Measurements from ENCODE around the gene MAP3K19.
"Not testable (repeated sequence)": the region's sequence is repeated elsewhere in the genome, so short reads cannot be mapped to it uniquely, and the experiment has no call there.

The MAP3K19 gene

DNA sequence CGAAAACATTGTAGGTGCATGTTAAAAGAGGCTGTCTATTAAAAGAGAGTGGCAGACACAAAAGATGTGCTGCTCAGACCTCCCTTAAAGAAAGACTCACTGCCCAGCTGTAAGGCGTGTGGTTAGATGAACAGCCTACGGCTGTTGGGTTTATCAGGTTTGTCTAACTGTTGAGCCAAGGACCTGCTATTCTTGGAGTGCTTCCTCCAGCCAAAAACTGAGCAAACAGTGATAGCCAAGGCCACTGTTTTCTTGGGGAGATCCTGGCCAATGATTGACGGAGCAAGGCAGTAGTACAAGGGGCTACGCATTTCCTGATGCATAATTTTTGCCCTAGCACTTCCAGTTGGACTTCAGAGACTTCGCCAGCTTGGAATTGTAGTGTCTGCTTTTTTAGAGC, 3.4 kb upstream of the MAP3K19 start:
- no peak for DNase-seq (ENCODE audit: low read depth)

DNA sequence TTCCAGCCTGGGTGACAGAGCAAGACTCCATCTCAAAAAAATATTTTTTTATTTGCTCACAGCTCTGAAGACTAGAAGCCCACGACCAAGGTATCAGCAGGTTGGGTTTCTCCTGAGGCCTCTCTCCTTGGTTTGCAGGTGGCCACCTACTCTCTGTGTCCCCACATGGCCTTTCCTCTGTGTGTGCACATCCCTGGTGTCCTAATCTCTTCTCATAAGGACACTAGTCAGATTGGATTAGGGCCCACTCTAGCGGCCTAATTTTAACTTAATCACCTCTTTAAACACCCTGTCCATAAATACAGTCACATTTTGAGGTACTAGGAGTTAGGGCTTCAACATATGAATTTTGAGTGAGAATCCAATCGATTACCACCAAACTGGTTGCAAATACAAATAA, 2.9 kb upstream of the MAP3K19 start:
- no peak for DNase-seq (ENCODE audit: low read depth)

GRCh38 chr2:135048122-135048521, 875 bp upstream of the MAP3K19 start:
- no peak for DNase-seq (ENCODE audit: low read depth)

DNA sequence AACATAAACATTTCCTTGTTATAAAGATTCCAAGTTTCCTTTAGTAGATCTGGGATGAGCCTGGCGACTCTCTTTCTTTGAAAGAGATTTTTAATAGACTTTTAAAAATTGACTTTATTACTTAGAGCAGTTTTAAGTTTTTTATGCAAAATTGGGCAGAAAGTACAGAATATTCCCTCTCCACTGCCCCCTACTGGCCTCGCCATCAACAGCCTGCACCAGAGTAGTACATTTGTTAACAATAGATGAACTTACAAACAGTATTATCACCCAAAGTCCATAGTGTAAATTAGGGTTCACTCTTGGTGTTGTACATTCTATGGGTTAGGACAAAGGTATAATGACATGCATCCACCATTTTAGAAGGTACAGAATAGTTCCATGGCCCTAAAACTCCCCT, 3.9 kb downstream of the MAP3K19 start:
- peak; percentile 16 for DNase-seq (ENCODE audit: low read depth)

- DNase-seq (ENCODE audit: low read depth): no peak
These were observed 9.4 kb downstream of the MAP3K19 start for GRCh38 chr2:135037831-135038230.

DNA sequence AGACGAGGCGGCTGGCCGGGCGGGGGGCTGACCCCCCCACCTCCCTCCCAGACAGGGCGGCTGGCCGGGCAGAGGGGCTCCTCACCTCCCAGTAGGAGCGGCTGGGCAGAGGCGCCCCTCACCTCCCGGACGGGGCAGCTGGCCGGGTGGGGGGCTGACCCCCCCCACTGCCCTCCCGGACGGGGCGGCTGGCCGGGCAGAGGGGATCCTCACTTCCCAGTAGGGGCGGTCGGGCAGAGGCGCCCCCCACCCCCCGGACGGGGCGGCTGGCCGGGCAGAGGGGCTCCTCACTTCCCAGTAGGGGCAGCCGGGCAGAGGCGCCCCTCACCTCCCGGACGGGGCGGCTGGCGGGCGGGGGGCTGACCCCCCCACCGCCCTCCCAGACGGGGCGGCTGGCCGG, 14.0 kb downstream of the MAP3K19 start:
- DNase-seq (ENCODE audit: low read depth): not testable (repeated sequence)

DNA sequence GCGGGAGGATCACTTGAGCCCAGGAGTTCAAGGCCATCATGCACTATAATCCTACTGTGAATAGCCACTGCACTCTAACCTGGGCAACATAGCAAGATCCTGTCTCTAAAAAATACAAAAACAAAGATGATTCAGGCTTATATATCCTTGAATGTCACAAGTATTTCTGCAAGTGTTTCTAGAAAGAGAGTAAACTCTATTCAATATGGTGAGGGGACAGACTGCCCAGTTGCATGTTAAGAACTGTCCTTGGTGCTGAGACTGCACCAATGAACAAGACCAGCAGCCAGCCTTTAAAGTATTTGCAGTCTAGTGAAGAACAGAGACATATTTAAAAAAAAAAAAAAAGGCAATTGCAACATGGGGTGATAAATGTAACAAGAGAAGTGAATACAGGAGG, 16.4 kb downstream of the MAP3K19 start:
- no peak for DNase-seq (ENCODE audit: low read depth)

- no peak for DNase-seq (ENCODE audit: low read depth)
These were observed 17.6 kb downstream of the MAP3K19 start for GRCh38 chr2:135029481-135030134.

GRCh38 chr2:135023886-135024485, 23.3 kb downstream of the MAP3K19 start:
- no peak for DNase-seq (ENCODE audit: low read depth)

DNA sequence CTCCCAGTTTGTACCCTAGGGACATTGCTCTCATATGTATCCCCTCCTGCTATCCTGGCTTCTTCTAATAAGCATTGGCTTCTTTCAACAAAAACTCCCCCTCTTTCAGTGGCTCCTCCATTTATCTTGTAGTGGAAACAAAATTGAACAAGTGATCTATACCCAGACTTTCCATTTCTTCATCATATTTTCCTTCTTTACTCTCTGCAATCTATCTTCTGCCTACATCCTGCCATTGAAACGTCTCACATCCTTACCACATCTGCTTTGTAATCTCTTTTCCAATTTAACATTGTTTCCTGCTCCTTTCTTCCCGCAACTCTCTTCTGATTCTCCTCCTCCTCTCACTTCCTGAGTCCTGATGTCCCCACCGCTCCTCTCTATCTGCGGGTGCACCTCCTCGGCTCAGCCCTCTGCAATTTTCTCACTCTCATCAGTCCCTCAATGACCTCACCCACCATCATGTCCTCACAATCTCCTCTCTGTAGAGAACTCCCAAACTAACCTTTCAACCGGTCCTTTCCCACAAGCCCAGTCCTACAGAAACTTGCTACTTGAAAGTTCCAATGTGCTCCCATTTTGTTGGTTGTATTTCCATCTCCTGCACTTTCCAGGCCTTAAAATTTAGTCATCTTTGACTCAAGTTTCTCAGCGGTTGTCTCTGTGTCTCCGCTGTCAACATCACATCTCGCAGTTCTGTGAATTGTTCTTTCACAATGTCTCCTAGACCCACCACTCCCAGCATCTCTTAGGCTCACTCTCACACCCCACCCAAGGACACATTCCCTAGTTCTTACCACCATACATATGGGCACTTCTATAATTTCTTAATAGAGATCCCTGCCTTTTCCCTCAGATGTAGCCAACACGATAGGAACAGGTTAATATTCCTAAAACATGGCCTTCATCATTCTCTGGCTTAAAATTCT, 24.0 kb downstream of the MAP3K19 start:
- DNase-seq (ENCODE audit: low read depth): no peak

GRCh38 chr2:135021618-135022017, 25.6 kb downstream of the MAP3K19 start:
- DNase-seq (ENCODE audit: low read depth): no peak

GRCh38 chr2:135011633-135012032, 35.6 kb downstream of the MAP3K19 start:
- DNase-seq (ENCODE audit: low read depth): no peak

DNA sequence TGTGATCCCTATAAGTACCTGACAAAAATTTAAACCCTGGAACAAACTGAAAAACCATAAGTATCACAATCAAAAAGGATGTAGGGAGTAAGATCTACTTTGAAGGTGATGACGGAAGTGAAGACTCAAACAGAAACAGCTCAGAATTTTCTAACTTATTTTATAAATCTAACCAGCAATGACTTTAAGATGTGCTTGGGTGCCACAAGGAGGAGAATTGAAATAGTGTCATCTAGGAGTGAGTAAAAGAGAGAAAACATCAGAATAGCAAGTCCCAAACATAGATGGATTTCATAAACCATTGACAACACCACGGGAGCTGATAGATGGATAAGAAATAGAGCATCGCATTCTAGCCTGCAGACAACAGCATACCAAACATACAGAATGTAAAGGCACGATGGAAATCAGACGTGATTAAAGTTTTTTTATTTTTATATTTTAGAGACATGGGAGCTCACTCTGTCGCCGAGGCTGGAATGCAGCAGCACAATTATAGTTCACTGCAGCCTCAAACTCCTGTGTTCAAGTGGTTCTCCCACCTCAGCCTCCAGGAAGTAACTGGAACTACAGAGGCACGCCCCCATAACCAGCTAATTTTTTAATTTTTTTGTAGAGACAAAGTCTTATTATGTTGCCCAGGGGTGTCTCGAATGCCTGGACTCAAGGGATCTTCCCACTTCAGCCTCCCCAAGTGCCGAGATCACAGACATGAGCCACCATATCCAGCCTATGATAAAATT, 36.9 kb downstream of the MAP3K19 start:
- DNase-seq (ENCODE audit: low read depth): no peak

DNA sequence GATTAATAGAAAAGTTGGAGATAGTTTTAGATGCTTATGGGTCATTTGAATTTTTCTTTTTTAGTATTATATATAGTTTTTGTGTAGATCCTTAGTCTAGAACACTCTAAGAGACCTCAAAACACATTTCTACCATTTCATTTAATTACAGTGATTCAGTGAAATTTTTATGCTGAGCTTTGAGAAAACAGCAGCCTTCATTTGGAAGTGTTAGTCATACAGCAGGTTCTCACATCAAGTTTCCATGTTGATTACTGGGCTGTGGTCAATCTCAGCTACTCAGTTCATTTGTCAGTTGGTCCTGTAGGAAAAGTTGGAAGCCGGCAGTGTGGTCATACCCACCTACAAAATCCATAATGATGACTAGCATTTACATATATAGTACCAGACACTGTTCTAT, 37.9 kb downstream of the MAP3K19 start:
- no peak for DNase-seq (ENCODE audit: low read depth)

GRCh38 chr2:135005753-135006152, 41.5 kb downstream of the MAP3K19 start:
- no peak for DNase-seq (ENCODE audit: low read depth)

- peak; percentile 70 for DNase-seq (ENCODE audit: low read depth)
These were observed 43.1 kb downstream of the MAP3K19 start for GRCh38 chr2:135004005-135004746.

GRCh38 chr2:135002836-135003235, 44.4 kb downstream of the MAP3K19 start:
- no peak for DNase-seq (ENCODE audit: low read depth)

DNA sequence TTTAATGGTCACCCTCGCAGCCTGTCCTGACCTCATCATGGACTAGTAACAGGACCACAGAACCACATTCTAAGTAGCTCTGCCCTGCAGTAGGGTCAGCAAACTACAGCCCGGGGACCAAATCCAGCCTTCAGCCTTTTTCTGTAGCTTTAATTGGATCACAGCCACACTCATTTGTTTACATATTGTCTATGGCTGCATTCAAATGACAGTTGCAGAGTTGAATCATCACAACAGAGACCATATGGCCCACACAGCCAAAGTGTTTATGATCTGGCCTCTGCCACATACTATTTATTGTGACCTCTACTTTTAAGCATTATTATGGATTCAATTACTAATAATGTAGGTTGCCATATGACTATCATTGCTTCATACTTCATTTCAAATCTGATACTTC, 47.7 kb downstream of the MAP3K19 start:
- no peak for DNase-seq (ENCODE audit: low read depth)

DNA sequence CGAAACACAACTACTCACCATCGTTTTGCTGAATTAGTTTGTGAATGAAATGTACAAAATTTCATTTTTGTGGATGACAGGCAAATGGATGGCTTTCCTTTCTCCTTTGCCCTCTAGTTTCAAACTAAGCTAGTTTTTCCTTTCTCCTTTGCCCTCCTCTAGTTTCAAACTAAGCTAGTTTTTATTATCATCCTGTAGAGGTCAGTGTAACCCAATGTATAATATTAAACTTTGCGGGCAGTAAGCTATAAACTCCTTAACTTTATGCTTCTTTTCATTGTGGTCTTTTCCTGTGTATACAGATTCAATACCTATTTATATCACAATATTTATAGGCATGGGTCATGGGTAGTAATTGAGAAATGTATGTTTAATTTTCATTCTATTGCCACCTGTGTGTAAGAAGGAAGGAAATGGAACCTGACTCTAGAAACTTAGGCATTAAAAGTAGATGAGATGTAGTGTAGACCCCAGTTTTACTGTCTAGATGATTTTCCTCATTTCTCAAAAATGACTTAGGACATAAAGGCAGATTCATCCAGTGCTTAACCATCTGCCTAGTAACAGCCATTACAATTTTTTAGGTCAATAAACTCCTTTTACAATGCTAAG, 58.1 kb downstream of the MAP3K19 start:
- DNase-seq (ENCODE audit: low read depth): no peak

GRCh38 chr2:134985061-134985460, 62.2 kb downstream of the MAP3K19 start:
- DNase-seq (ENCODE audit: low read depth): no peak

GRCh38 chr2:134982603-134983002, 64.6 kb downstream of the MAP3K19 start:
- DNase-seq (ENCODE audit: low read depth): no peak

All from activated T-cell treated with anti-CD3 and anti-CD28 coated beads for 48 hours (primary cell).